Measurements from ENCODE around the gene PSD2.

DNA sequence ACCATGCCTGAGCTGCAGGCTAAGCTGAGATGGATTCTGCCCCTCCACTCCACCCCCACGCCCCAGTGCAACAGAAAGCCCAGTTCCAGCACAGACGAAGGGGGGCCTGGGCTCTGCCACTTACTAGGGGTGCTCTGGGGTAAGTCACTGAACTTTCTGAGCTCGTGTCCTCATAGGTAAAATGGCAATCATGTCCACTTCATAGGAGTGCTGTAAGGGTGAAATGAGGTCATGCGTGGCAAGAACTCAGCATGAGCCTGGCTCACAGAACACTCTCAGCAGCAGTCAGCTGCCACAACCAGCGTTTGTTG is 8.4 kb upstream of the PSD2 start:
- TF ChIP-seq, protein P1, sequence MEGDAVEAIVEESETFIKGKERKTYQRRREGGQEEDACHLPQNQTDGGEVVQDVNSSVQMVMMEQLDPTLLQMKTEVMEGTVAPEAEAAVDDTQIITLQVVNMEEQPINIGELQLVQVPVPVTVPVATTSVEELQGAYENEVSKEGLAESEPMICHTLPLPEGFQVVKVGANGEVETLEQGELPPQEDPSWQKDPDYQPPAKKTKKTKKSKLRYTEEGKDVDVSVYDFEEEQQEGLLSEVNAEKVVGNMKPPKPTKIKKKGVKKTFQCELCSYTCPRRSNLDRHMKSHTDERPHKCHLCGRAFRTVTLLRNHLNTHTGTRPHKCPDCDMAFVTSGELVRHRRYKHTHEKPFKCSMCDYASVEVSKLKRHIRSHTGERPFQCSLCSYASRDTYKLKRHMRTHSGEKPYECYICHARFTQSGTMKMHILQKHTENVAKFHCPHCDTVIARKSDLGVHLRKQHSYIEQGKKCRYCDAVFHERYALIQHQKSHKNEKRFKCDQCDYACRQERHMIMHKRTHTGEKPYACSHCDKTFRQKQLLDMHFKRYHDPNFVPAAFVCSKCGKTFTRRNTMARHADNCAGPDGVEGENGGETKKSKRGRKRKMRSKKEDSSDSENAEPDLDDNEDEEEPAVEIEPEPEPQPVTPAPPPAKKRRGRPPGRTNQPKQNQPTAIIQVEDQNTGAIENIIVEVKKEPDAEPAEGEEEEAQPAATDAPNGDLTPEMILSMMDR (IDR thresholded peaks at IDR 0.05), result no peak
- TF ChIP-seq POLR2AphosphoS5 (IDR thresholded peaks at IDR 0.05; ENCODE audit: low read depth, low read length), result no peak
- TF ChIP-seq, protein P2, sequence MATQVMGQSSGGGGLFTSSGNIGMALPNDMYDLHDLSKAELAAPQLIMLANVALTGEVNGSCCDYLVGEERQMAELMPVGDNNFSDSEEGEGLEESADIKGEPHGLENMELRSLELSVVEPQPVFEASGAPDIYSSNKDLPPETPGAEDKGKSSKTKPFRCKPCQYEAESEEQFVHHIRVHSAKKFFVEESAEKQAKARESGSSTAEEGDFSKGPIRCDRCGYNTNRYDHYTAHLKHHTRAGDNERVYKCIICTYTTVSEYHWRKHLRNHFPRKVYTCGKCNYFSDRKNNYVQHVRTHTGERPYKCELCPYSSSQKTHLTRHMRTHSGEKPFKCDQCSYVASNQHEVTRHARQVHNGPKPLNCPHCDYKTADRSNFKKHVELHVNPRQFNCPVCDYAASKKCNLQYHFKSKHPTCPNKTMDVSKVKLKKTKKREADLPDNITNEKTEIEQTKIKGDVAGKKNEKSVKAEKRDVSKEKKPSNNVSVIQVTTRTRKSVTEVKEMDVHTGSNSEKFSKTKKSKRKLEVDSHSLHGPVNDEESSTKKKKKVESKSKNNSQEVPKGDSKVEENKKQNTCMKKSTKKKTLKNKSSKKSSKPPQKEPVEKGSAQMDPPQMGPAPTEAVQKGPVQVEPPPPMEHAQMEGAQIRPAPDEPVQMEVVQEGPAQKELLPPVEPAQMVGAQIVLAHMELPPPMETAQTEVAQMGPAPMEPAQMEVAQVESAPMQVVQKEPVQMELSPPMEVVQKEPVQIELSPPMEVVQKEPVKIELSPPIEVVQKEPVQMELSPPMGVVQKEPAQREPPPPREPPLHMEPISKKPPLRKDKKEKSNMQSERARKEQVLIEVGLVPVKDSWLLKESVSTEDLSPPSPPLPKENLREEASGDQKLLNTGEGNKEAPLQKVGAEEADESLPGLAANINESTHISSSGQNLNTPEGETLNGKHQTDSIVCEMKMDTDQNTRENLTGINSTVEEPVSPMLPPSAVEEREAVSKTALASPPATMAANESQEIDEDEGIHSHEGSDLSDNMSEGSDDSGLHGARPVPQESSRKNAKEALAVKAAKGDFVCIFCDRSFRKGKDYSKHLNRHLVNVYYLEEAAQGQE (IDR thresholded peaks at IDR 0.05; ENCODE audit: insufficient read depth in 1 of 2, low read depth in 2 of 2, low read length in 1 of 2), result no peak
- TF ChIP-seq SIN3A (IDR thresholded peaks at IDR 0.05; ENCODE audit: borderline replicate concordance, insufficient read depth, low read depth, low read length), result no peak
- TF ChIP-seq TCF7L2 (IDR thresholded peaks at IDR 0.05; ENCODE audit: low read depth, low read length), result no peak
